ENCODE results near the gene ESYT2. TPM values are rescaled to one million over a fixed set of nuclear protein-coding genes. Genes with fewer than 3 reads are reported as not detected.

The ESYT2 gene
- polyA plus RNA-seq, 2 donors = 25.4 to 28.9 TPM

DNA sequence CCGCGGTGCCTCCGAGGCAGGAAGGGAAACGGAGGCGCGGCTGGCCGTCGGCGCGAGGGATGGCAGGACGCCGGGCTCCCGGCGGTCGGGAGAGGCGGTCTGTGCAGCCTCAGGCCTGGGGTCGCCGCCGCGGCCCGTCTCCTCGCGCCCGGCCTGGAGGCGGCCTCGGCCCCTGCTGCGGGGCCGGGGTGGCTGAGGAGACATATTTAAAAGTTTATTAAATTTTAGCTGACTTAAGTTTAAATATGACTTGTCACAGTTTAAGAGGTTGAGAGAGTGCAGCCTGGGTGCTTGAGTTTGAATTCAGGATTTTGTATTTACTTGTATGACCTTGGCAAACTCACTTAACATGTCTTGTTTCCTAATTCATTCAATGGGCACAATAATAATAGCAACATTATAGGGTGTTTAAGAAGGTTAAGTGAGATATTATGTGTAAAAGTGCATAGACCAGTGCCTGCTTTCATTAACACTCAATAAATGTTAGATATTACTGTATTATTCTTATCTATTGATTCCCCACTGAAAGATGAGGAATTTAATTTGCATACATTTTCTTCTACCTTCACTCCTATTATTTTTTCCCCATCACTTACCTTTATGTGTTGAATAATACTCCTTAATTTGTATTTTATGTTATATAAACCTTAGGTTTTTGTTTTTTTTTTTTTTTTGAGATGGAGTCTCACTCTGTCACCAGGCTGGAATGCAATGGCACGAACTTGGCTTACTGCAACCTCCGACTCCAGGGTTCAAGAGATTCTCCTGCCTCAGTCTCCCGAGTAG is 27.8 kb upstream of the ESYT2 start:
- Histone ChIP-seq H3K4me3 (ENCODE audit: low read depth in 1 of 2, low read length in 2 of 2) (peak overlapping the region; percentile 78 to 94), H3K27ac (ENCODE audit: low read depth in 2 of 2, low read length in 1 of 2) (peak overlapping the region; percentile 75 to 83), H3K9me3 (ENCODE audit: control insufficient read depth in 2 of 2, insufficient read depth in 1 of 2, low read depth in 1 of 2, low read length in 1 of 2) (no peaks in the 10 kb centered on the region), H3K36me3 (ENCODE audit: control insufficient read depth in 2 of 2, insufficient read depth in 2 of 2, low read length in 1 of 2) (no peaks in the 10 kb centered on the region), H3K4me1 (ENCODE audit: control insufficient read depth in 2 of 2, insufficient read depth in 2 of 2, low read length in 1 of 2) (no peaks in the 10 kb centered on the region), H3K27me3 (ENCODE audit: control insufficient read depth in 1 of 2, insufficient read depth in 2 of 2, low read length in 2 of 2) (no peaks in the 10 kb centered on the region)
- WGBS, 2 donors = 5 to 6% methylated on average over 29 to 31 of the region's 31 CpGs

DNA sequence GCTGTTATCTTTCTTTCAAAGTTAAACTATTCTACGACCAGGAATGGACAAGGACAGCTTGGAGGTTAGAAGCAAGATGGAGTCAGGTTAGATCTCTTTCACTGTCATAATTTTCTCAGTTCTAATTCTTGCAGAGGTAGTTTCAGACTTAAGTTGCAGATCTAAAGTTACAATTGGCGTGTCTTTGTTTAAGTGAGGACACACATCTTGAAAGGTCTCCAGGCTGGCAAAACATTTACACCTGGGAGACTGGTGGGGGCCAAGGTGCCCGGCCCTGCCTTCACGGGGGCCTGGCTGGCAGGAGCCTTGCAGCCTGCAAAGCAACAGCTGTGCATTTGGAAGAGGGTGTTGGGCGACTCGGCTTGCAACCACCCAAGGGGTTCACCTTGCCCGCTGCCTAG is 25.4 kb upstream of the ESYT2 start:
- no peak overlapping the region for H3K4me3 ChIP-seq (ENCODE audit: low read depth in 1 of 2, low read length in 2 of 2)
- peaks cover 0 to 3% of the 10 kb centered on the region in 2 donors for H3K4me1 ChIP-seq (ENCODE audit: control insufficient read depth in 2 of 2, insufficient read depth in 2 of 2, low read length in 1 of 2)
- no peaks in the 10 kb centered on the region for H3K9me3 ChIP-seq (ENCODE audit: control insufficient read depth in 2 of 2, insufficient read depth in 1 of 2, low read depth in 1 of 2, low read length in 1 of 2)
- no peak overlapping the region for H3K27ac ChIP-seq (ENCODE audit: low read depth in 2 of 2, low read length in 1 of 2)
- 78 to 88% methylated on average over 7 of the region's 7 CpGs for WGBS, 2 donors
- H3K36me3 ChIP-seq (ENCODE audit: control insufficient read depth in 2 of 2, insufficient read depth in 2 of 2, low read length in 1 of 2) = no peaks in the 10 kb centered on the region
- no peaks in the 10 kb centered on the region for H3K27me3 ChIP-seq (ENCODE audit: control insufficient read depth in 1 of 2, insufficient read depth in 2 of 2, low read length in 2 of 2)

DNA sequence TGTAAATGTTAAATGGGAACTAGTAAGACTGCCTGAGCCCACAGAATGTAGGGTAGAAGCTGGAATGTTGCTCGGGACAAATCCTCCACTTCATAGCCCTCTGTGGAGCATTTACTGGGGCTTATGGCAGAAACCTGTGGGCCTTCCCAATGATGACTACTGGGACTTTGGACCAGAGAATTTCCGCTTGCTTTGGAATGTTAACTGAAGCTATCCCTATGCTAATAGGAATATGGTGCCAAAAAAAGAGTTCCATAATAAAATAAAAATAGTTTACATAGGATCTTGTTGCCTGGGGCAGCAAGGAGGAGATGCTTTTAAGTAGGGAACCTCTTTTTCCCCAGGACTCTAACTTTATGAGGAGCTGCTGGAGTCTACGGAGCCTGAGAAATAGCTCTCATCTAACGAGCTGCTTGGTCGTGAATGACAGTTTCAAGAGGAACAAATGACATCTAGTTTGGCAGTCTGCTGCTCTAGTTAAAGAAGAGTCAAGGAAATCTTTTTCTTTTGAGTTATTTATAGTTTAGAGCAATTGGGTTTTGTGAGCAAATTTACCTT is 21.3 kb upstream of the ESYT2 start:
- Histone ChIP-seq H3K9me3 (ENCODE audit: control insufficient read depth in 2 of 2, insufficient read depth in 1 of 2, low read depth in 1 of 2, low read length in 1 of 2) (no peaks in the 10 kb centered on the region), H3K27ac (ENCODE audit: low read depth in 2 of 2, low read length in 1 of 2) (peak overlapping the region in 1 of 2 donors; percentile 46), H3K36me3 (ENCODE audit: control insufficient read depth in 2 of 2, insufficient read depth in 2 of 2, low read length in 1 of 2) (no peaks in the 10 kb centered on the region), H3K4me1 (ENCODE audit: control insufficient read depth in 2 of 2, insufficient read depth in 2 of 2, low read length in 1 of 2) (peaks cover 0 to 3% of the 10 kb centered on the region in 2 donors), H3K4me3 (ENCODE audit: low read depth in 1 of 2, low read length in 2 of 2) (no peak overlapping the region), H3K27me3 (ENCODE audit: control insufficient read depth in 1 of 2, insufficient read depth in 2 of 2, low read length in 2 of 2) (no peaks in the 10 kb centered on the region)
- WGBS, 2 donors = 77 to 78% methylated on average over 5 of the region's 5 CpGs

DNA sequence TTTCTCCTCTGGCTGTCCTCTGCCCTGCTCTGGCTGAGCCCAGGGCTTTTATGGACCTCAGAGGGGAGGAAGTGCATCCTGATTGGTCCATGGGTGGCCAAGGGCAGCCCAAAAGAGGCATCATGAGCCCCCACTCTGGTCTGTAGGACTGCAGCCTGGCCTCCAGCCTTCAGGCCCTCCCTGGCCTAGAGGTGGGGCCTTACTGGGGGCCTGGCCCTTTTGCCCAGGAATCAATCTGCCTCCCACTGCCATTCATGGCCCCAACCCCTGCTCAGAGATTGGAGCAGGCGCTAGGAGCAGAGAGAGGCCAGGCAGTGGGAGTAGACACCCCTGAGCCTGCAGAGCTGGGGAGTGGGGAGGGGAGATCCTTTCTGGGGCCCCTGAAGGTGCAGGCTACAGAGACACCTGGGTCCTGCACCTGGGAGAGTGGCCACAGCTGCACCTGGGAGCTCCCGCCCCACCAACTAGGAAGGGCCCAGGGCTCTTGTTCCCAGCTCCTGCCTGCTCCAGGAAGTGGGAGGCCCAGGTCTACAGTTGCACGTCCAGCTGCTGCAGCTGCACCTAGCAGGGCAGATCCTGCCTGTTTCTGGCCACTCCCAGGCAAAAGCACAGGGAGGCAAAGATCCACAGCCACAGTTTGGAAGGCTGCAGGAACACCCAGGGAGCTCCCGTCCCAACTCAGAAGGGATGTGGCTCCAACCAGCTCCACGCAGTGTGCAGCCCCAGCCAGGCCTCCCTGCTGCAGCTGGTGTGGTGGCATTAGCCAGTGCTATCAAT is 20.6 kb upstream of the ESYT2 start:
- peaks cover 0 to 3% of the 10 kb centered on the region in 2 donors for H3K4me1 ChIP-seq (ENCODE audit: control insufficient read depth in 2 of 2, insufficient read depth in 2 of 2, low read length in 1 of 2)
- no peaks in the 10 kb centered on the region for H3K9me3 ChIP-seq (ENCODE audit: control insufficient read depth in 2 of 2, insufficient read depth in 1 of 2, low read depth in 1 of 2, low read length in 1 of 2)
- H3K27ac ChIP-seq (ENCODE audit: low read depth in 2 of 2, low read length in 1 of 2) = peak overlapping the region in 1 of 2 donors; percentile 46
- no peaks in the 10 kb centered on the region for H3K36me3 ChIP-seq (ENCODE audit: control insufficient read depth in 2 of 2, insufficient read depth in 2 of 2, low read length in 1 of 2)
- H3K27me3 ChIP-seq (ENCODE audit: control insufficient read depth in 1 of 2, insufficient read depth in 2 of 2, low read length in 2 of 2) = no peaks in the 10 kb centered on the region
- no peak overlapping the region for H3K4me3 ChIP-seq (ENCODE audit: low read depth in 1 of 2, low read length in 2 of 2)
- WGBS, 2 donors = 73 to 78% methylated on average over 5 of the region's 5 CpGs

DNA sequence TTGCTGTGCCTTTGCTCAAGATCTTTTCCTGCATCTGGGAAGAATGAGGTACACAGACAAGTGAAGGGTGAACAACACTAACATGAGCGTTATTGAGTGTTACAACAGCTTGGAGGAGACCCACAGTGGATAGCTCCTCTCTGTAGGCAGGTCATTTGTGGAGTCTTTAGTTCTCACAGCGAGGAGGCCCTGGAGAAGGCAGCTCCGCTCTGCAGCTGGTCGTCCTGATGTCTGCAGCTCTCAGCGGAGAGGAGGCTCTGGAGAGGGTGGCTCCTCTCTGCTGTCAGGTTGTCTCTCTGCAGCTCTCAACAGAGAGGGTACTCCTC is 20.1 kb upstream of the ESYT2 start:
- Histone ChIP-seq H3K27me3 (ENCODE audit: control insufficient read depth in 1 of 2, insufficient read depth in 2 of 2, low read length in 2 of 2) (no peaks in the 10 kb centered on the region), H3K9me3 (ENCODE audit: control insufficient read depth in 2 of 2, insufficient read depth in 1 of 2, low read depth in 1 of 2, low read length in 1 of 2) (no peaks in the 10 kb centered on the region), H3K27ac (ENCODE audit: low read depth in 2 of 2, low read length in 1 of 2) (no peak overlapping the region), H3K4me3 (ENCODE audit: low read depth in 1 of 2, low read length in 2 of 2) (no peak overlapping the region), H3K4me1 (ENCODE audit: control insufficient read depth in 2 of 2, insufficient read depth in 2 of 2, low read length in 1 of 2) (peaks cover 0 to 3% of the 10 kb centered on the region in 2 donors), H3K36me3 (ENCODE audit: control insufficient read depth in 2 of 2, insufficient read depth in 2 of 2, low read length in 1 of 2) (no peaks in the 10 kb centered on the region)
- 91 to 94% methylated on average over 5 of the region's 5 CpGs for WGBS, 2 donors

DNA sequence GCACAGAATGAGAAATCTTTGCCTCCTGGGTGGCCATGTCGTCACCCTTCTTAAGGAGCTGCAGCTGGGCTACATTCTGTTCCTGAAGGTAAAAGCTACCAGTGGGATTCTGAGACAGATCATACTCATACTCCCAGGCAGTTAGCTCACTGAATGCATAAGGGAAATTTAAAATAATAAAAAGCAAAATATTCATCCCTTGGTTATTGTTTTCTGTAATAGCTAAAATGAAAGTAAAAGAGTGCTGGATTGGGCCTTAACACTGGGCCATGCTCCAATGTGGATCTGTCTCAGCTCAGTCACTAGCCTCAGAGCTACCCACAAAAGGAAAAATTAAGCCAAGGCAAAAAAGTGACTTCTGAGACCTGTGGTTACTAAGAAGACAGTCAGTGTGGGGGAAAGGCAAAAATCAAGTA is 18.1 kb upstream of the ESYT2 start:
- Histone ChIP-seq H3K27me3 (ENCODE audit: control insufficient read depth in 1 of 2, insufficient read depth in 2 of 2, low read length in 2 of 2) (no peaks in the 10 kb centered on the region), H3K4me3 (ENCODE audit: low read depth in 1 of 2, low read length in 2 of 2) (no peak overlapping the region), H3K9me3 (ENCODE audit: control insufficient read depth in 2 of 2, insufficient read depth in 1 of 2, low read depth in 1 of 2, low read length in 1 of 2) (no peaks in the 10 kb centered on the region), H3K4me1 (ENCODE audit: control insufficient read depth in 2 of 2, insufficient read depth in 2 of 2, low read length in 1 of 2) (peaks cover 0 to 3% of the 10 kb centered on the region in 2 donors), H3K36me3 (ENCODE audit: control insufficient read depth in 2 of 2, insufficient read depth in 2 of 2, low read length in 1 of 2) (no peaks in the 10 kb centered on the region), H3K27ac (ENCODE audit: low read depth in 2 of 2, low read length in 1 of 2) (no peak overlapping the region)
- WGBS, 2 donors = 68 to 70% methylated on average over 1 of the region's 1 CpG

DNA sequence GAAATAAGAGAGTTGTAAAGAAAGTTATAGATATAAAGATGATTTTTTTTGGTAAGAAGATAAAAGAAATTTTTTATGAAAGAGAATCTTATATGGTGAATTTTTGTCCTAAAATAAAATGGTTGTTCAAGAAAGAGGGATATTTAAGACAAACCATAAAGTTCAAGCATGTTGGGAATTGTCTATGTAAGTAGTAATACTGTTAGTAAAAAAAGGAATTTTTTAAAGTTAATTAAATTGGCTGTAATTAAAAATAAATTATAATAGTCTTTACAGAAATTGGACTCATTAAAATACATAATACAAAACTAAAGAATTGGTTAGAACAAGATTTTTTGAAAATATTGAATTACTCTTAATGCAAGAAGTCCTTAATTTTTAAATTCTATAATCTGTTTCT is 17.0 kb upstream of the ESYT2 start:
- Histone ChIP-seq H3K9me3 (ENCODE audit: control insufficient read depth in 2 of 2, insufficient read depth in 1 of 2, low read depth in 1 of 2, low read length in 1 of 2) (no peaks in the 10 kb centered on the region), H3K27me3 (ENCODE audit: control insufficient read depth in 1 of 2, insufficient read depth in 2 of 2, low read length in 2 of 2) (no peaks in the 10 kb centered on the region), H3K36me3 (ENCODE audit: control insufficient read depth in 2 of 2, insufficient read depth in 2 of 2, low read length in 1 of 2) (no peaks in the 10 kb centered on the region), H3K4me1 (ENCODE audit: control insufficient read depth in 2 of 2, insufficient read depth in 2 of 2, low read length in 1 of 2) (peaks cover 0 to 3% of the 10 kb centered on the region in 2 donors), H3K4me3 (ENCODE audit: low read depth in 1 of 2, low read length in 2 of 2) (no peak overlapping the region), H3K27ac (ENCODE audit: low read depth in 2 of 2, low read length in 1 of 2) (no peak overlapping the region)

DNA sequence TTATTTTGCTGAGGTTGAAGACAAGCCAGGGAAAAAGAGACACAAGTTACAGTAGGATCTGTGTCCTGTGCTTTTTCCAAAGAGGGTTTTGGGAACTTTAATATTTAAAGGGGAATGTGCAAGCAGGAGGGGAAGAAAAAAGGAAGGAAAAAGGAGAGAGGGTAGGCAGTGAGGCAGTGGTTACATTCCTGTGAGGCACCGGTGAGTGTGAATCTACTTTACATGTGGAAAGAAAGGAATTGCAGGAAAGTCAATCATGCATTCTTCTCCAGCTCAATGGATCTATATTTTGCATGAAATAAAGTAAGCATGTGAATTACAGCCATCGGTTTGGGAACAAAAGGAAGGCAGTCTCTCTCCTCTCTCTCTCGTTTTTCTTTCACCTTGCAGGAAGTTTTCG is 14.5 kb upstream of the ESYT2 start:
- no peaks in the 10 kb centered on the region for H3K9me3 ChIP-seq (ENCODE audit: control insufficient read depth in 2 of 2, insufficient read depth in 1 of 2, low read depth in 1 of 2, low read length in 1 of 2)
- 44 to 57% methylated on average over 4 of the region's 4 CpGs for WGBS, 2 donors
- no peaks in the 10 kb centered on the region for H3K4me1 ChIP-seq (ENCODE audit: control insufficient read depth in 2 of 2, insufficient read depth in 2 of 2, low read length in 1 of 2)
- H3K27ac ChIP-seq (ENCODE audit: low read depth in 2 of 2, low read length in 1 of 2) = no peak overlapping the region
- H3K36me3 ChIP-seq (ENCODE audit: control insufficient read depth in 2 of 2, insufficient read depth in 2 of 2, low read length in 1 of 2) = no peaks in the 10 kb centered on the region
- no peaks in the 10 kb centered on the region for H3K27me3 ChIP-seq (ENCODE audit: control insufficient read depth in 1 of 2, insufficient read depth in 2 of 2, low read length in 2 of 2)
- no peak overlapping the region for H3K4me3 ChIP-seq (ENCODE audit: low read depth in 1 of 2, low read length in 2 of 2)

DNA sequence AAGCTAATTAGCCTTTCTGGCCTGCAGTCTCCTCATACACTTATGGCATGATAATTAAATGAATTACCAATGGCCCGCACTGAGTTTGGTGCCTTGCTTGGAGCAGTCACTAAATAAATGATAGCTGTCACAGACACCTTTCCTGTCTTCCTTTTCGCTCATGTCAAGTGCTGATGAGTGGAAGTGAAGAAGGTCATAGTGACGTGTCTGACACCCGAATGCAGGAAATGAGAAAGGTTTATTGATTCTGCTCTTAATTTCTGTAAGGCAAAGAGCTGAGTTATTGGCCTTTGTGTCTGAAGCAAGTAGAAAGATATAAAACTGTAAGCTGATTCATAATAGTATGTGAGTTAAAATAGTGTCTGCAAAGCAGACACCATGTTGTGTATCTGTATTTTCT is 13.2 kb upstream of the ESYT2 start:
- Histone ChIP-seq H3K27ac (ENCODE audit: low read depth in 2 of 2, low read length in 1 of 2) (no peak overlapping the region), H3K4me1 (ENCODE audit: control insufficient read depth in 2 of 2, insufficient read depth in 2 of 2, low read length in 1 of 2) (no peaks in the 10 kb centered on the region), H3K4me3 (ENCODE audit: low read depth in 1 of 2, low read length in 2 of 2) (no peak overlapping the region), H3K27me3 (ENCODE audit: control insufficient read depth in 1 of 2, insufficient read depth in 2 of 2, low read length in 2 of 2) (no peaks in the 10 kb centered on the region), H3K36me3 (ENCODE audit: control insufficient read depth in 2 of 2, insufficient read depth in 2 of 2, low read length in 1 of 2) (no peaks in the 10 kb centered on the region), H3K9me3 (ENCODE audit: control insufficient read depth in 2 of 2, insufficient read depth in 1 of 2, low read depth in 1 of 2, low read length in 1 of 2) (no peaks in the 10 kb centered on the region)
- WGBS, 2 donors = 76 to 82% methylated on average over 4 of the region's 4 CpGs
